OCI-LY3 (cell line): ENCODE measurements around the gene TMEM183A.

Source experiments
- EZH2phosphoT487 ChIP-seq: fragments of 200-600 bp; shearing (Covaris generic); IDR thresholded peaks from 2 replicates; pipeline ENCODE4 v1.6.1; 2018; ENCODE audit warnings: antibody characterized with exemption, mixed run types, low read depth
- TF ChIP-seq, protein P1 (sequence below): fragments of 200-600, 300-600 bp; sonication (generic); IDR thresholded peaks from 2 replicates; pipeline ENCODE4 v1.5.1; 2014; ENCODE audit warnings: antibody characterized with exemption, low read length, low read depth

DNA sequence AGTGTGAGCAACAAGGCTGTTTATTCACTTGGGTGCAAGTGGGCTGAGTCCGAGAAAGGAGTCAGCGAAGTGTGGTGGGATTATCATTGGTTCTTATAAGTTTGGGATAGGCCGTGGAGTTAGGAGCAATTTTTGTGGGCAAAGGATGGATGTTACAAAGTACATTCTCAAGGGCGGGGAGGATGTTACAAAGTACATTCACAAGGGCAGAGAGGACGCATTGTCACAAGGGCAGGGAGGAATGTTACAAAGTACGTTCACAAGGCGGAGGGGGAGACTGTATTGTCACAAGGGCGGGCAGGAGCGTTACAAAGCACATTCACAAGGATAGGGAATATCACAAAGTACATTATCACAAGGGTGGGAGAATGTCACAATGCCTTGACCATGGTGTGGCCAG, 5.2 kb upstream of the TMEM183A start:
- TF ChIP-seq, protein P1, sequence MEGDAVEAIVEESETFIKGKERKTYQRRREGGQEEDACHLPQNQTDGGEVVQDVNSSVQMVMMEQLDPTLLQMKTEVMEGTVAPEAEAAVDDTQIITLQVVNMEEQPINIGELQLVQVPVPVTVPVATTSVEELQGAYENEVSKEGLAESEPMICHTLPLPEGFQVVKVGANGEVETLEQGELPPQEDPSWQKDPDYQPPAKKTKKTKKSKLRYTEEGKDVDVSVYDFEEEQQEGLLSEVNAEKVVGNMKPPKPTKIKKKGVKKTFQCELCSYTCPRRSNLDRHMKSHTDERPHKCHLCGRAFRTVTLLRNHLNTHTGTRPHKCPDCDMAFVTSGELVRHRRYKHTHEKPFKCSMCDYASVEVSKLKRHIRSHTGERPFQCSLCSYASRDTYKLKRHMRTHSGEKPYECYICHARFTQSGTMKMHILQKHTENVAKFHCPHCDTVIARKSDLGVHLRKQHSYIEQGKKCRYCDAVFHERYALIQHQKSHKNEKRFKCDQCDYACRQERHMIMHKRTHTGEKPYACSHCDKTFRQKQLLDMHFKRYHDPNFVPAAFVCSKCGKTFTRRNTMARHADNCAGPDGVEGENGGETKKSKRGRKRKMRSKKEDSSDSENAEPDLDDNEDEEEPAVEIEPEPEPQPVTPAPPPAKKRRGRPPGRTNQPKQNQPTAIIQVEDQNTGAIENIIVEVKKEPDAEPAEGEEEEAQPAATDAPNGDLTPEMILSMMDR, result no peak
- TF ChIP-seq EZH2phosphoT487, result no peak
